ENCODE results near the gene BMPR1A. TPM values are rescaled to one million over a fixed set of nuclear protein-coding genes. Genes with fewer than 3 reads are reported as not detected.
A peak's percentile ranks its signal among the peaks of the same experiment; 100 is the strongest.

BMPR1A gene
- total RNA-seq, 6 donors from 2014 or later, result 12.9 to 37.4 (median 30.6) TPM

- DNase-seq (peak in 1 of 2 donors; percentile 58), ATAC-seq (ENCODE audit: low FRiP score in 2 of 2) (no peak)
- Histone ChIP-seq H3K4me3 (peak within 1 kb of the TSS; percentile 27 to 47 (median 38)), H3K9me3 (peaks cover 0 to 2% (median 0%) of the 10 kb centered on the region in 4 donors), H3K27ac (peak within 1 kb of the TSS; percentile 81 to 90 (median 85)), H3K36me3 (no peaks in the 10 kb centered on the region), H3K4me1 (peaks cover 23 to 62% (median 55%) of the 10 kb centered on the region in 4 donors), H3K27me3 (no peaks in the 10 kb centered on the region)
- peak in 1 of 4 donors; percentile 27 for TF ChIP-seq POLR2A (IDR thresholded peaks at IDR 0.05)
- TF ChIP-seq CTCF (IDR thresholded peaks at IDR 0.05), result no peak
- peak in 1 of 2 donors; percentile 10 for TF ChIP-seq POLR2AphosphoS5 (IDR thresholded peaks at IDR 0.05)
- no peak for TF ChIP-seq EP300 (IDR thresholded peaks at IDR 0.05)
- 49 to 63% methylated on average over 7 to 8 of the region's 9 CpGs for WGBS, 2 donors
Observed at GRCh38 chr10:86957471-86958115, 201.2 kb downstream of the BMPR1A start, which contains the start of gene MMRN2. TSS of gene MMRN2 (minus strand) at chr10:86957615. CDS start at chr10:86957541, 74 bp downstream.

GRCh38 chr10:86958116-86958900, 201.9 kb downstream of the BMPR1A start, which contains the start of gene SNCG:
TSS of gene SNCG (plus strand) at chr10:86958599. CDS start at chr10:86958698, 99 bp downstream.
- WGBS, 2 donors, result 41 to 46% methylated on average over 10 of the region's 22 CpGs
- no peaks in the 10 kb centered on the region for H3K36me3 ChIP-seq
- TF ChIP-seq CTCF (IDR thresholded peaks at IDR 0.05), result no peak
- no peak for TF ChIP-seq POLR2A (IDR thresholded peaks at IDR 0.05)
- no peak for TF ChIP-seq EP300 (IDR thresholded peaks at IDR 0.05)
- TF ChIP-seq POLR2AphosphoS5 (IDR thresholded peaks at IDR 0.05), result no peak
- peak within 1 kb of the TSS; percentile 27 to 47 (median 38) for H3K4me3 ChIP-seq
- H3K27me3 ChIP-seq, result no peaks in the 10 kb centered on the region
- peaks cover 21 to 62% (median 52%) of the 10 kb centered on the region in 4 donors for H3K4me1 ChIP-seq
- ATAC-seq (ENCODE audit: low FRiP score in 2 of 2), result peak in 1 of 2 donors; percentile 11
- no peaks in the 10 kb centered on the region for H3K9me3 ChIP-seq
- peak within 1 kb of the TSS; percentile 81 to 90 (median 85) for H3K27ac ChIP-seq
- peak in 1 of 2 donors; percentile 84 for DNase-seq

GRCh38 chr10:86958901-86959736, 202.7 kb downstream of the BMPR1A start:
- peak; percentile 53 to 58 for DNase-seq
- TF ChIP-seq EP300 (IDR thresholded peaks at IDR 0.05) (peak in 1 of 4 donors; percentile 51), POLR2A (IDR thresholded peaks at IDR 0.05) (no peak), POLR2AphosphoS5 (IDR thresholded peaks at IDR 0.05) (peak; percentile 22 to 63)
- WGBS, 2 donors, result 50 to 53% methylated on average over 5 to 16 of the region's 16 CpGs
- peak; percentile 52 to 70 for ATAC-seq (ENCODE audit: low FRiP score in 2 of 2)
- Histone ChIP-seq H3K9me3 (no peaks in the 10 kb centered on the region), H3K4me1 (peaks cover 21 to 59% (median 46%) of the 10 kb centered on the region in 4 donors), H3K4me3 (peak overlapping the region in 2 of 4 donors; percentile 40 to 47), H3K27ac (peak overlapping the region; percentile 81 to 90 (median 85)), H3K27me3 (no peaks in the 10 kb centered on the region), H3K36me3 (no peaks in the 10 kb centered on the region)

GRCh38 chr10:86959737-86960002, 203.3 kb downstream of the BMPR1A start:
- Histone ChIP-seq H3K36me3 (no peaks in the 10 kb centered on the region), H3K4me1 (peaks cover 21 to 54% (median 40%) of the 10 kb centered on the region in 4 donors), H3K27me3 (no peaks in the 10 kb centered on the region), H3K27ac (peak overlapping the region; percentile 81 to 90 (median 85)), H3K4me3 (no peak overlapping the region), H3K9me3 (no peaks in the 10 kb centered on the region)
- TF ChIP-seq CTCF (IDR thresholded peaks at IDR 0.05), result no peak
- no peak for TF ChIP-seq EP300 (IDR thresholded peaks at IDR 0.05)
- no peak for TF ChIP-seq POLR2A (IDR thresholded peaks at IDR 0.05)
- TF ChIP-seq POLR2AphosphoS5 (IDR thresholded peaks at IDR 0.05), result no peak
- 83% methylated on average over 2 of the region's 2 CpGs; no CpG with 5 or more reads in 1 of the 2 donors for WGBS, 2 donors
- no peak for DNase-seq
- ATAC-seq (ENCODE audit: low FRiP score in 2 of 2), result no peak
